DMS114 treated with DMSO at 0.1 percent for 48 hours (cell line): ENCODE data around the gene CKAP2L.

Source experiments
- DNase-seq: peaks from one replicate; lab custom pipeline; 2025; ENCODE audit not compliant: unreplicated experiment; lab: John Stamatoyannopoulos, UW

CKAP2L gene

GRCh38 chr2:112764071-112765044 lies at the start of gene CKAP2L:
Gene CKAP2L, minus strand, starts transcription at chr2:112764609. Its CDS starts 11 bp downstream, at chr2:112764598.
- DNase-seq: peak; percentile 91

- DNase-seq: no peak
These were observed 49.0 kb upstream of the CKAP2L start for GRCh38 chr2:112813280-112813966.

- no peak for DNase-seq
These were observed 48.2 kb upstream of the CKAP2L start for GRCh38 chr2:112812318-112813267.

GRCh38 chr2:112811841-112812306 lies 47.5 kb upstream of the CKAP2L start:
- no peak for DNase-seq

- DNase-seq: no peak
These were observed 46.9 kb upstream of the CKAP2L start for GRCh38 chr2:112811276-112811831.

GRCh38 chr2:112809112-112809511 lies 44.7 kb upstream of the CKAP2L start:
- no peak for DNase-seq

- no peak for DNase-seq
These were observed 42.9 kb upstream of the CKAP2L start for GRCh38 chr2:112807233-112807807.

- no peak for DNase-seq
These were observed 41.1 kb upstream of the CKAP2L start for GRCh38 chr2:112805542-112805941.

- DNase-seq: no peak
These were observed 39.5 kb upstream of the CKAP2L start for GRCh38 chr2:112803691-112804521.

- no peak for DNase-seq
These were observed 36.6 kb upstream of the CKAP2L start for GRCh38 chr2:112800881-112801583.

- no peak for DNase-seq
These were observed 34.9 kb upstream of the CKAP2L start for GRCh38 chr2:112798979-112799975.

GRCh38 chr2:112796486-112796885 lies 32.1 kb upstream of the CKAP2L start:
- no peak for DNase-seq

GRCh38 chr2:112795774-112796173 lies 31.4 kb upstream of the CKAP2L start:
- no peak for DNase-seq

GRCh38 chr2:112794841-112795240 lies 30.4 kb upstream of the CKAP2L start:
- DNase-seq: no peak

GRCh38 chr2:112794131-112794733 lies 29.8 kb upstream of the CKAP2L start:
- no peak for DNase-seq

GRCh38 chr2:112793449-112793978 lies 29.1 kb upstream of the CKAP2L start:
- DNase-seq: no peak

GRCh38 chr2:112792419-112792818 lies 28.0 kb upstream of the CKAP2L start:
- DNase-seq: no peak
